H9 (cell line): Measurements from ENCODE around the gene DLD. TPM values are rescaled to one million over a fixed set of nuclear protein-coding genes. Genes with fewer than 3 reads are reported as not detected.

Experiments
- DNase-seq: peaks from one replicate; pipeline ENCODE4 v3.0.0-alpha.2; 2017
- H2AFZ ChIP-seq: one replicate; pipeline ENCODE4 v1.6.1; 2013; ENCODE audit warnings: mild to moderate bottlenecking, low read length, control low read depth, moderate library complexity
- H2AK5ac ChIP-seq: 2 replicates; pipeline ENCODE4 v1.6.1; 2013; ENCODE audit warnings: low read length, control low read depth, mixed read lengths; ENCODE audit not compliant: insufficient read length
- H2BK120ac ChIP-seq: one replicate; pipeline ENCODE4 v1.6.1; 2013; ENCODE audit warnings: low read depth, mild to moderate bottlenecking, low read length, control low read depth, inconsistent platforms; ENCODE audit not compliant: poor library complexity, severe bottlenecking
- H2BK12ac ChIP-seq: 2 replicates; pipeline ENCODE4 v1.6.1; 2013; ENCODE audit warnings: low read length, control low read depth, mixed read lengths, low read depth; ENCODE audit not compliant: insufficient read length
- H2BK15ac ChIP-seq: 2 replicates; pipeline ENCODE4 v1.6.1; 2013; ENCODE audit warnings: low read depth, low read length, control low read depth
- H2BK20ac ChIP-seq: one replicate; pipeline ENCODE4 v1.6.1; 2013; ENCODE audit warnings: low read depth, mild to moderate bottlenecking, low read length, control low read depth, inconsistent platforms; ENCODE audit not compliant: poor library complexity, severe bottlenecking
- H2BK5ac ChIP-seq: 2 replicates; pipeline ENCODE4 v1.6.1; 2013; ENCODE audit warnings: low read length, control low read depth, mixed read lengths; ENCODE audit not compliant: insufficient read length
- H3K14ac ChIP-seq: 2 replicates; pipeline ENCODE4 v1.6.1; 2013; ENCODE audit warnings: low read length, control low read depth; ENCODE audit not compliant: insufficient read depth
- H3K18ac ChIP-seq: 2 replicates; pipeline ENCODE4 v1.6.1; 2013; ENCODE audit warnings: low read depth, mild to moderate bottlenecking, mixed read lengths, low read length, control low read depth; ENCODE audit not compliant: insufficient read length
- H3K23ac ChIP-seq: 2 replicates; pipeline ENCODE4 v1.6.1; 2013; ENCODE audit warnings: low read length, control low read depth, mixed read lengths, low read depth; ENCODE audit not compliant: insufficient read length
- H3K23me2 ChIP-seq: 2 replicates; pipeline ENCODE4 v1.6.1; 2013; ENCODE audit warnings: low read depth, mild to moderate bottlenecking, mixed read lengths, low read length, control low read depth; ENCODE audit not compliant: insufficient read length, poor library complexity, severe bottlenecking
- H3K27ac ChIP-seq: 2 replicates; pipeline ENCODE4 v1.5.1; 2013; ENCODE audit warnings: low read length, control low read depth, mixed read lengths, low read depth; ENCODE audit not compliant: insufficient read length
- H3K27me3 ChIP-seq: 2 replicates; pipeline ENCODE4 v1.6.1; 2013; ENCODE audit warnings: low read length, control low read depth, inconsistent platforms; ENCODE audit not compliant: insufficient read depth
- H3K4ac ChIP-seq: 2 replicates; pipeline ENCODE4 v1.6.1; 2013; ENCODE audit warnings: low read depth, mild to moderate bottlenecking, control low read depth, inconsistent platforms, low read length, moderate library complexity
- H3K4me1 ChIP-seq: 2 replicates; pipeline ENCODE4 v1.6.1; 2013; ENCODE audit warnings: low read length, control low read depth, inconsistent platforms; ENCODE audit not compliant: insufficient read depth
- H3K4me2 ChIP-seq: 2 replicates; pipeline ENCODE4 v1.6.1; 2013; ENCODE audit warnings: low read length, control low read depth, mixed read lengths; ENCODE audit not compliant: insufficient read length, insufficient read depth
- H3K56ac ChIP-seq: 2 replicates; pipeline ENCODE4 v1.6.1; 2013; ENCODE audit warnings: low read depth, mild to moderate bottlenecking, mixed read lengths, low read length, control low read depth; ENCODE audit not compliant: insufficient read length
- H3K79me1 ChIP-seq: 2 replicates; pipeline ENCODE4 v1.6.1; 2013; ENCODE audit warnings: low read depth, mild to moderate bottlenecking, moderate library complexity, low read length, control low read depth, inconsistent platforms; ENCODE audit not compliant: insufficient read depth, poor library complexity, severe bottlenecking
- H3K79me2 ChIP-seq: 2 replicates; pipeline ENCODE4 v1.6.1; 2013; ENCODE audit warnings: low read length, control low read depth, inconsistent platforms; ENCODE audit not compliant: insufficient read depth
- H3K9ac ChIP-seq: 2 replicates; pipeline ENCODE4 v1.6.1; 2013; ENCODE audit warnings: low read length, control low read depth, mixed read lengths; ENCODE audit not compliant: insufficient read length; ENCODE audit errors: extremely low read depth
- H3K9me3 ChIP-seq: one replicate; pipeline ENCODE4 v1.6.1; 2013; ENCODE audit warnings: low read depth, low read length, inconsistent platforms; ENCODE audit not compliant: control insufficient read depth
- H3T11ph ChIP-seq: one replicate; pipeline ENCODE4 v1.6.1; 2013; ENCODE audit warnings: mild to moderate bottlenecking, low read length, control low read depth, inconsistent platforms
- H4K20me1 ChIP-seq: one replicate; pipeline ENCODE4 v1.6.1; 2013; ENCODE audit not compliant: control insufficient read depth, insufficient read length, insufficient read depth
- H4K5ac ChIP-seq: 2 replicates; pipeline ENCODE4 v1.6.1; 2013; ENCODE audit warnings: low read depth, mild to moderate bottlenecking, mixed read lengths, low read length, control low read depth; ENCODE audit not compliant: insufficient read length
- H4K8ac ChIP-seq: replicated peaks from 2 replicates; pipeline ENCODE4 v1.6.1; 2013; ENCODE audit warnings: low read length, control low read depth, mixed read lengths, low read depth; ENCODE audit not compliant: insufficient read length
- H4K91ac ChIP-seq: 2 replicates; pipeline ENCODE4 v1.6.1; 2013; ENCODE audit warnings: low read depth, mild to moderate bottlenecking, moderate library complexity, mixed read lengths, low read length, control low read depth; ENCODE audit not compliant: insufficient read length
- H3K27ac Mint-ChIP-seq, 3 experiments: 2 replicates in 2 of 3; 3 replicates in 1 of 3; pipeline ENCODE4 v1.8.0; 2020 to 2021; ENCODE audit warnings: mixed read lengths in 3 of 3, mild to moderate bottlenecking in 1 of 3, moderate library complexity in 1 of 3
- H3K27me3 Mint-ChIP-seq: 2 replicates; pipeline ENCODE4 v1.8.0; 2021; ENCODE audit warnings: low read depth, mild to moderate bottlenecking, moderate library complexity, mixed read lengths
- H3K36me3 Mint-ChIP-seq, 3 experiments: 2 replicates in 2 of 3; 3 replicates in 1 of 3; pipeline ENCODE4 v1.8.0; 2020 to 2021; ENCODE audit warnings: low read depth in 3 of 3, mixed read lengths in 3 of 3; ENCODE audit not compliant: insufficient read depth in 1 of 3
- H3K4me1 Mint-ChIP-seq, 2 experiments: 2 replicates each; pipeline ENCODE4 v1.8.0; 2020; ENCODE audit warnings: mixed read lengths in 2 of 2
- H3K4me3 Mint-ChIP-seq, 2 experiments: 2 replicates in 1 of 2; 3 replicates in 1 of 2; pipeline ENCODE4 v1.8.0; 2020 to 2021; ENCODE audit warnings: mild to moderate bottlenecking in 2 of 2, mixed read lengths in 2 of 2, moderate library complexity in 1 of 2
- H3K9me3 Mint-ChIP-seq, 2 experiments: 2 replicates in 1 of 2; 3 replicates in 1 of 2; pipeline ENCODE4 v1.8.0; 2020; ENCODE audit warnings: mild to moderate bottlenecking in 2 of 2, mixed read lengths in 2 of 2, moderate library complexity in 1 of 2
- CTCF ChIP-seq: fragments of 200-600 bp; sonication (generic); conservative IDR thresholded peaks from 3 replicates; pipeline ENCODE4 v1.8.0; 2021; ENCODE audit warnings: antibody characterized with exemption, mild to moderate bottlenecking
- WGBS: extraction: QIAGEN DNeasy Blood & Tissue Kit; methylation state at CpG from one replicate; pipeline ENCODE4 v1.1.7; 2013; ENCODE audit warnings: missing lambda C conversion rate, low lambda C conversion rate, mixed read lengths; ENCODE audit not compliant: insufficient read length; ENCODE audit errors: extremely low coverage; 5-methylcytosine and 5-hydroxymethylcytosine counted together
- total RNA-seq: library from RNA; stranded (reverse); gene quantifications from 2 replicates; pipeline ENCODE4 v1.2.1, GENCODE V29; 2021

Gene DLD
- total RNA-seq, 1 experiment from 2014 or later: 93.7 TPM

- H3K36me3 Mint-ChIP-seq: peaks cover 23 to 94% (median 72%) of the 10 kb centered on the region in 3 experiments
- Histone ChIP-seq H3K14ac (no peak overlapping the region), H4K91ac (no peak overlapping the region), H2AFZ (no peak overlapping the region), H3K4me2 (no peak overlapping the region), H3K27me3 (no peaks in the 10 kb centered on the region), H3K9ac (no peak overlapping the region), H2BK15ac (no peak overlapping the region), H3K27ac (no peak overlapping the region), H4K20me1 (no peaks in the 10 kb centered on the region), H2AK5ac (no peak overlapping the region), H3K56ac (no peak overlapping the region), H3K79me1 (no peaks in the 10 kb centered on the region), H3K18ac (no peak overlapping the region), H3K79me2 (no peaks in the 10 kb centered on the region), H3K4me1 (no peaks in the 10 kb centered on the region), H2BK12ac (no peak overlapping the region), H4K8ac (no peak overlapping the region), H3K23me2 (no peaks in the 10 kb centered on the region), H3K9me3 (no peaks in the 10 kb centered on the region), H3K23ac (no peak overlapping the region), H3K4ac (no peak overlapping the region), H3T11ph (no peak overlapping the region), H2BK5ac (no peak overlapping the region), H4K5ac (no peak overlapping the region), H2BK120ac (no peak overlapping the region), H2BK20ac (no peak overlapping the region)
- DNase-seq: no peak
- no peaks in the 10 kb centered on the region for H3K9me3 Mint-ChIP-seq
- no CpG with 5 or more reads among the region's 1 CpG for WGBS
- peaks cover 12 to 22% of the 10 kb centered on the region in 2 experiments for H3K4me1 Mint-ChIP-seq
- no peak overlapping the region for H3K27ac Mint-ChIP-seq
- H3K4me3 Mint-ChIP-seq: no peak overlapping the region
- TF ChIP-seq CTCF: no peak
- no peaks in the 10 kb centered on the region for H3K27me3 Mint-ChIP-seq
These were observed 35.5 kb downstream of the DLD start for GRCh38 chr7:107926481-107926880.
